SK-N-SH (cell line): ENCODE data around the gene CNTN3. TPM values are rescaled to one million over a fixed set of nuclear protein-coding genes. Genes with fewer than 3 reads are reported as not detected.
A peak's percentile ranks its signal among the peaks of the same experiment; 100 is the strongest.

Source experiments
- CTCF ChIA-PET: fragments of 300-600, 350-600 bp; formaldehyde crosslinking; extraction: SDS; loops from one replicate; lab custom pipeline; 2021; lab: Yijun Ruan, JAX
- POLR2A ChIA-PET: fragments of 350-600 bp; sonication (Branson Sonifier 250); formaldehyde crosslinking; extraction: SDS; loops from one replicate; lab custom pipeline; 2020; ENCODE audit warnings: antibody characterized with exemption, inconsistent platforms; lab: Yijun Ruan, JAX
- DNase-seq: peaks from one replicate; pipeline ENCODE4 v3.0.0; 2012
- H2AFZ ChIP-seq: fragments of 200-600 bp; sonication (generic); 2 replicates; pipeline ENCODE4 v1.8.1; 2016; ENCODE audit warnings: antibody characterized with exemption, mild to moderate bottlenecking, low read depth
- H3F3A ChIP-seq: fragments of 200-600 bp; sonication (generic); replicated peaks from 2 replicates; pipeline ENCODE3; 2016; ENCODE audit warnings: antibody characterized with exemption, mild to moderate bottlenecking; ENCODE audit not compliant: insufficient read depth
- H3K27ac ChIP-seq, 2 experiments: fragments of 200-500 bp in 1 of 2; fragments of 200-600 bp in 1 of 2; sonication (Bioruptor generic) in 1 of 2; sonication (generic), shearing (Covaris generic) in 1 of 2; 2 replicates each; pipeline versions ENCODE4 v1.5.1 to v1.6.1; 2014 to 2016; ENCODE audit warnings: low read depth in 2 of 2, inconsistent platforms in 1 of 2, low read length in 1 of 2, mild to moderate bottlenecking in 1 of 2, mixed read lengths in 1 of 2
- H3K27me3 ChIP-seq: fragments of 200-600 bp; sonication (generic), shearing (Covaris generic); 2 replicates; pipeline ENCODE4 v1.6.1; 2016; ENCODE audit warnings: mixed run types; ENCODE audit not compliant: insufficient read depth
- H3K36me3 ChIP-seq, 2 experiments: fragments of 200-500 bp in 1 of 2; fragments of 200-600 bp in 1 of 2; sonication (Bioruptor generic) in 1 of 2; sonication (generic) in 1 of 2; replicated peaks in 1 of 2; 2 replicates each; pipeline versions ENCODE3 to v1.5.1; 2014 to 2016; ENCODE audit warnings: low read length in 1 of 2, mild to moderate bottlenecking in 1 of 2; ENCODE audit not compliant: insufficient read depth in 2 of 2, control insufficient read depth in 1 of 2
- H3K4me1 ChIP-seq, 2 experiments: fragments of 200-500 bp in 1 of 2; fragments of 200-600 bp in 1 of 2; sonication (Bioruptor generic) in 1 of 2; sonication (generic), shearing (Covaris generic) in 1 of 2; 2 replicates each; pipeline versions ENCODE4 v1.5.1 to v1.6.1; 2014 to 2016; ENCODE audit warnings: low read depth in 1 of 2, low read length in 1 of 2, mixed run types in 1 of 2; ENCODE audit not compliant: insufficient read depth in 2 of 2, control insufficient read depth in 1 of 2
- H3K4me2 ChIP-seq: fragments of 200-600 bp; sonication (generic), shearing (Covaris generic); 2 replicates; pipeline ENCODE4 v1.6.1; 2017; ENCODE audit warnings: mixed run types
- H3K4me3 ChIP-seq, 2 experiments: fragments of 200-500 bp in 1 of 2; fragments of 200-600 bp in 1 of 2; sonication (Bioruptor generic) in 1 of 2; sonication (generic), shearing (Covaris generic) in 1 of 2; 2 replicates each; pipeline versions ENCODE4 v1.5.1 to v1.8.1; 2014 to 2016; ENCODE audit warnings: low read depth in 2 of 2, inconsistent platforms in 1 of 2, low read length in 1 of 2, mild to moderate bottlenecking in 1 of 2, mixed read lengths in 1 of 2, moderate library complexity in 1 of 2
- H3K79me2 ChIP-seq: fragments of 200-600 bp; sonication (generic); 2 replicates; pipeline ENCODE4 v1.8.1; 2017; ENCODE audit warnings: mild to moderate bottlenecking; ENCODE audit not compliant: insufficient read depth
- H3K9ac ChIP-seq: fragments of 200-600 bp; sonication (generic); 2 replicates; pipeline ENCODE4 v1.6.1; 2017; ENCODE audit warnings: mixed run types
- H3K9me2 ChIP-seq: fragments of 200-600 bp; sonication (generic); 2 replicates; pipeline ENCODE4 v1.6.1; 2017; ENCODE audit warnings: mixed run types
- H3K9me3 ChIP-seq: fragments of 200-600 bp; sonication (generic); 2 replicates; pipeline ENCODE4 v1.6.1; 2017; ENCODE audit warnings: mixed run types, mild to moderate bottlenecking, moderate library complexity
- H4K20me1 ChIP-seq: fragments of 200-600 bp; sonication (generic); 2 replicates; pipeline ENCODE4 v1.6.1; 2017; ENCODE audit warnings: mild to moderate bottlenecking, mixed run types; ENCODE audit not compliant: insufficient read depth
- EZH2phosphoT487 ChIP-seq: fragments of 200-600 bp; sonication (generic); IDR thresholded peaks from 2 replicates; pipeline ENCODE4 v1.6.1; 2017; ENCODE audit warnings: low read depth, mixed run types, mild to moderate bottlenecking, antibody characterized with exemption, moderate library complexity, borderline replicate concordance
- FOSL2 ChIP-seq: IDR thresholded peaks from 2 replicates; pipeline ENCODE4 v1.4.0; 2012; ENCODE audit warnings: low read depth, mild to moderate bottlenecking, moderate library complexity, borderline replicate concordance
- FOXJ3 ChIP-seq: sonication (generic); formaldehyde crosslinking; IDR thresholded peaks from 2 replicates; pipeline ENCODE4 v1.5.1; 2020; ENCODE audit warnings: mild to moderate bottlenecking, missing genetic modification reagents
- FOXM1 ChIP-seq: IDR thresholded peaks from 2 replicates; pipeline ENCODE4 v1.4.0; 2012; ENCODE audit warnings: low read depth, mild to moderate bottlenecking
- GABPA ChIP-seq: IDR thresholded peaks from 2 replicates; pipeline ENCODE4 v1.4.0; 2012; ENCODE audit warnings: low read depth, mild to moderate bottlenecking
- GATA2 ChIP-seq: sonication (generic); formaldehyde crosslinking; IDR thresholded peaks from 2 replicates; pipeline ENCODE4 v1.5.0; 2020; ENCODE audit warnings: mild to moderate bottlenecking, missing genetic modification reagents
- JUND ChIP-seq: IDR thresholded peaks from 2 replicates; pipeline ENCODE4 v1.4.0; 2012
- NRF1 ChIP-seq: IDR thresholded peaks from 2 replicates; pipeline ENCODE4 v1.6.1; 2012; ENCODE audit warnings: low read depth, mild to moderate bottlenecking, low read length
- POLR2AphosphoS5 ChIP-seq: IDR thresholded peaks from 2 replicates; pipeline ENCODE4 v1.6.1; 2012; ENCODE audit warnings: low read depth, low read length
- RXRA ChIP-seq: IDR thresholded peaks from 2 replicates; pipeline ENCODE4 v1.4.0; 2012; ENCODE audit warnings: low read depth, mild to moderate bottlenecking, borderline replicate concordance
- SMC3 ChIP-seq: IDR thresholded peaks from 2 replicates; pipeline ENCODE4 v1.6.1; 2012; ENCODE audit warnings: low read depth, low read length, improper control_type of control experiment
- TAF1 ChIP-seq: IDR thresholded peaks from 2 replicates; pipeline ENCODE4 v1.6.1; 2012; ENCODE audit warnings: low read depth, mild to moderate bottlenecking, low read length, moderate library complexity, borderline replicate concordance
- TEAD4 ChIP-seq: IDR thresholded peaks from 2 replicates; pipeline ENCODE4 v1.4.0; 2012; ENCODE audit warnings: mild to moderate bottlenecking, borderline replicate concordance; ENCODE audit not compliant: insufficient read depth
- USF1 ChIP-seq: IDR thresholded peaks from 2 replicates; pipeline ENCODE4 v1.4.0; 2012; ENCODE audit warnings: low read depth, borderline replicate concordance
- USF2 ChIP-seq: fragments of 150-350 bp; IDR thresholded peaks from 2 replicates; pipeline ENCODE4 v1.6.1; 2017; ENCODE audit warnings: antibody characterized with exemption, low read length, low read depth, borderline replicate concordance
- YY1 ChIP-seq: IDR thresholded peaks from 2 replicates; pipeline ENCODE4 v1.4.0; 2012; ENCODE audit warnings: low read depth, mild to moderate bottlenecking
- ZBTB33 ChIP-seq: IDR thresholded peaks from 2 replicates; pipeline ENCODE4 v1.4.0; 2012; ENCODE audit warnings: low read depth, borderline replicate concordance
- WGBS: methylation state at CpG from one replicate; pipeline ENCODE4 v1.1.6; 2017; ENCODE audit warnings: low lambda C conversion rate; 5-methylcytosine and 5-hydroxymethylcytosine counted together
- polyA plus RNA-seq, 3 experiments: library from polyadenylated mRNA; depleted of rRNA; stranded (reverse); fragments of >200 nt; gene quantifications; 2 replicates each; pipeline ENCODE4 v1.2.3, GENCODE V29; 2012

The CNTN3 gene
- polyA plus RNA-seq, 1 of the 3 experiments (the other 2 are of a cell fraction), result 2.8 TPM

GRCh38 chr3:74617776-74618175 lies 3.3 kb upstream of the CNTN3 start:
- H3K4me1 ChIP-seq, result peaks cover 0 to 8% of the 10 kb centered on the region in 2 experiments; a peak in 2 of 4 replicates
- H3K9me2 ChIP-seq, result no peaks in the 10 kb centered on the region
- no peak overlapping the region for H3K27ac ChIP-seq
- WGBS, result 36% methylated on average over 3 of the region's 3 CpGs
- H4K20me1 ChIP-seq, result no peaks in the 10 kb centered on the region
- H3K9me3 ChIP-seq, result no peaks in the 10 kb centered on the region
- DNase-seq, result no peak
- no peak for TF ChIP-seq FOSL2
- H3K27me3 ChIP-seq, result no peaks in the 10 kb centered on the region
- H3K4me2 ChIP-seq, result no peak overlapping the region
- POLR2A ChIA-PET, result no interaction called here
- CTCF ChIA-PET, result interaction anchor here (1.3 kb wide), 1 partner anchor 9 kb away, joined by 3 read pairs; no protein-coding TSS in a partner anchor
- H3K9ac ChIP-seq, result no peak overlapping the region
- no peak overlapping the region for H3K4me3 ChIP-seq
- H3K79me2 ChIP-seq, result no peaks in the 10 kb centered on the region; the same call in 1 of the 2 replicates
- no peaks in the 10 kb centered on the region for H3F3A ChIP-seq
- H3K36me3 ChIP-seq, result no peaks in the 10 kb centered on the region
- no peak overlapping the region for H2AFZ ChIP-seq

GRCh38 chr3:74613521-74614106 lies 845 bp downstream of the CNTN3 start:
- H3K27me3 ChIP-seq, result no peaks in the 10 kb centered on the region
- CTCF ChIA-PET, result interaction anchor here (0.8 to 1.3 kb wide), 2 partner anchors 15 to 19 kb away, joined by 3 read pairs; no protein-coding TSS in a partner anchor
- peak overlapping the region; percentile 45 to 74 for H3K4me3 ChIP-seq
- TF ChIP-seq JUND (no peak), SMC3 (no peak), EZH2phosphoT487 (no peak), RXRA (no peak), ZBTB33 (no peak), FOSL2 (no peak), FOXM1 (no peak), GABPA (no peak), POLR2AphosphoS5 (no peak), TAF1 (no peak), NRF1 (no peak), GATA2 (CRISPR knock-in tag) (no peak), USF2 (no peak), YY1 (no peak), USF1 (no peak), TEAD4 (no peak), FOXJ3 (CRISPR knock-in tag) (no peak)
- TF ChIP-seq, all 33 proteins: peak for 0
- no peaks in the 10 kb centered on the region for H3K9me3 ChIP-seq
- H3K9me2 ChIP-seq, result no peaks in the 10 kb centered on the region
- peaks cover 0 to 8% of the 10 kb centered on the region in 2 experiments; a peak in 1 of 4 replicates for H3K4me1 ChIP-seq
- H4K20me1 ChIP-seq, result no peaks in the 10 kb centered on the region
- H3K79me2 ChIP-seq, result no peaks in the 10 kb centered on the region; the same call in 1 of the 2 replicates
- H2AFZ ChIP-seq, result peak overlapping the region; percentile 74; the same call in 1 of the 2 replicates
- peaks cover 5% of the 10 kb centered on the region for H3F3A ChIP-seq
- peak overlapping the region; percentile 77 for H3K4me2 ChIP-seq
- peak; percentile 29 for DNase-seq
- WGBS, result 10% methylated on average over 16 of the region's 16 CpGs
- peak overlapping the region; percentile 32 for H3K9ac ChIP-seq
- no peaks in the 10 kb centered on the region for H3K36me3 ChIP-seq
- POLR2A ChIA-PET, result no interaction called here
- H3K27ac ChIP-seq, result peak overlapping the region in 1 of 2 experiments; percentile 54; a peak in 2 of 4 replicates
